ENCODE measurements around the gene WDR37.
"Not testable (repeated sequence)": the region's sequence is repeated elsewhere in the genome, so short reads cannot be mapped to it uniquely, and the experiment has no call there.

DNA sequence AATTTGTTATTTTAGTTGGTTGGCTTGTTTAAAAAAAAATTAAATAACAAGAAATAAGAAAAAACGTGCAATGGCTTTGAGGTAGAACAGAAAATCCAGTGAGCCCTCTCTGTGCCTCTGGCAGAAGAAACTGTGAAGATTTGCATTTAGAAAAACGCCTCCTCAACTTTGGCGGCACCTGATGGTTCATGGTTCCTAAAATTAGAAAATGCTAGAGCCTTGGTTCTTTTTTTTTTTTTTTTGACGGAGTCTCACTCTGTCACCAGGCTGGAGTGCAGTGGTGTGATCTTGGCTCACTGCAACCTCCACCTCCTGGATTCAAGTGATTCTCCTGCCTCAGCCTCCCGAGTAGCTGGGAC is 105.1 kb downstream of the WDR37 start:
- TF ChIP-seq POLR2A (IDR thresholded peaks at IDR 0.05): not testable (repeated sequence)
- TF ChIP-seq, protein P1, sequence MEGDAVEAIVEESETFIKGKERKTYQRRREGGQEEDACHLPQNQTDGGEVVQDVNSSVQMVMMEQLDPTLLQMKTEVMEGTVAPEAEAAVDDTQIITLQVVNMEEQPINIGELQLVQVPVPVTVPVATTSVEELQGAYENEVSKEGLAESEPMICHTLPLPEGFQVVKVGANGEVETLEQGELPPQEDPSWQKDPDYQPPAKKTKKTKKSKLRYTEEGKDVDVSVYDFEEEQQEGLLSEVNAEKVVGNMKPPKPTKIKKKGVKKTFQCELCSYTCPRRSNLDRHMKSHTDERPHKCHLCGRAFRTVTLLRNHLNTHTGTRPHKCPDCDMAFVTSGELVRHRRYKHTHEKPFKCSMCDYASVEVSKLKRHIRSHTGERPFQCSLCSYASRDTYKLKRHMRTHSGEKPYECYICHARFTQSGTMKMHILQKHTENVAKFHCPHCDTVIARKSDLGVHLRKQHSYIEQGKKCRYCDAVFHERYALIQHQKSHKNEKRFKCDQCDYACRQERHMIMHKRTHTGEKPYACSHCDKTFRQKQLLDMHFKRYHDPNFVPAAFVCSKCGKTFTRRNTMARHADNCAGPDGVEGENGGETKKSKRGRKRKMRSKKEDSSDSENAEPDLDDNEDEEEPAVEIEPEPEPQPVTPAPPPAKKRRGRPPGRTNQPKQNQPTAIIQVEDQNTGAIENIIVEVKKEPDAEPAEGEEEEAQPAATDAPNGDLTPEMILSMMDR (IDR thresholded peaks at IDR 0.05): not testable (repeated sequence)

All from right lobe of liver (tissue), 4 donors.